Vagina (tissue), 2 donors: ENCODE data around the gene SCRN1. TPM values are rescaled to one million over a fixed set of nuclear protein-coding genes. Genes with fewer than 3 reads are reported as not detected.
"Not testable (repeated sequence)": the region's sequence is repeated elsewhere in the genome, so short reads cannot be mapped to it uniquely, and the experiment has no call there.

Source experiments
- DNase-seq, 2 donors: peaks; one replicate each; pipeline ENCODE4 v3.0.0-alpha.2; 2017; ENCODE audit errors: extremely low spot score in 2 of 2
- H3K27ac ChIP-seq: fragments of 200-600 bp; sonication (generic); one replicate; pipeline ENCODE4 v1.5.1; 2019
- H3K27me3 ChIP-seq: fragments of 200-600 bp; sonication (generic); one replicate; pipeline ENCODE4 v1.5.1; 2019
- H3K36me3 ChIP-seq, 2 donors: fragments of 200-600 bp; sonication (generic); one replicate each; pipeline ENCODE4 v1.5.1; 2017 to 2019
- H3K4me1 ChIP-seq: fragments of 200-600 bp; sonication (generic); one replicate; pipeline ENCODE4 v1.5.1; 2019
- H3K4me3 ChIP-seq, 2 donors: fragments of 200-600 bp; sonication (generic); 1 replicate in 1 of 2; 2 replicates in 1 of 2; pipeline ENCODE4 v1.5.1; 2016 to 2019
- H3K9me3 ChIP-seq: fragments of 200-600 bp; sonication (generic); one replicate; pipeline ENCODE4 v1.5.1; 2019
- CTCF ChIP-seq, 3 experiments: fragments of 450-650 bp in 2 of 3; fragments of 200-600 bp in 1 of 3; sonication (generic) in 1 of 3; IDR thresholded peaks; one replicate each; pipeline ENCODE4 v1.5.1; 2017 to 2019; ENCODE audit warnings: antibody characterized with exemption in 3 of 3, mild to moderate bottlenecking in 2 of 3, moderate library complexity in 2 of 3
- POLR2A ChIP-seq, 2 donors: fragments of 450-650 bp; IDR thresholded peaks; one replicate each; pipeline ENCODE4 v1.6.1; 2017; ENCODE audit warnings: antibody characterized with exemption in 2 of 2, mild to moderate bottlenecking in 2 of 2, moderate library complexity in 2 of 2
- POLR2AphosphoS5 ChIP-seq, 2 donors: sonication (generic); formaldehyde crosslinking; IDR thresholded peaks; one replicate each; pipeline ENCODE4 v1.9.0; 2017; ENCODE audit warnings: antibody characterized with exemption in 2 of 2, mild to moderate bottlenecking in 2 of 2, low read depth in 1 of 2; ENCODE audit not compliant: insufficient read depth in 1 of 2
- intact Hi-C: fragments of 100-400 bp; cut with DNase I; formaldehyde crosslinking; loops from one replicate; pipeline ENCODE4 v1.15.1; 2023
- total RNA-seq: library from RNA; depleted of rRNA; stranded (reverse); fragments of >200 nt; gene quantifications from one replicate; pipeline ENCODE4 v1.2.3, GENCODE V29; 2016

SCRN1 gene
- total RNA-seq, 1 donor from 2014 or later = 40.8 TPM

- no peaks in the 10 kb centered on the region for H3K9me3 ChIP-seq
- H3K36me3 ChIP-seq = no peaks in the 10 kb centered on the region
- H3K27me3 ChIP-seq = no peaks in the 10 kb centered on the region
- no peak overlapping the region for H3K4me3 ChIP-seq
- no peak for DNase-seq
- TF ChIP-seq POLR2A (IDR thresholded peaks at IDR 0.05) (no peak), CTCF (IDR thresholded peaks at IDR 0.05) (no peak), POLR2AphosphoS5 (IDR thresholded peaks at IDR 0.05; ENCODE audit: insufficient read depth in 1 of 2, low read depth in 1 of 2) (no peak)
- intact Hi-C loops = no loop called here
- H3K27ac ChIP-seq = no peak overlapping the region
- no peaks in the 10 kb centered on the region for H3K4me1 ChIP-seq
These were observed 27.6 kb downstream of the SCRN1 start for GRCh38 chr7:29962035-29962434.

GRCh38 chr7:29961611-29962010, 28.0 kb downstream of the SCRN1 start:
- H3K4me3 ChIP-seq, H3K9me3 ChIP-seq, H3K4me1 ChIP-seq, H3K36me3 ChIP-seq, H3K27ac ChIP-seq, intact Hi-C loops, H3K27me3 ChIP-seq, DNase-seq: not testable (repeated sequence)

DNA sequence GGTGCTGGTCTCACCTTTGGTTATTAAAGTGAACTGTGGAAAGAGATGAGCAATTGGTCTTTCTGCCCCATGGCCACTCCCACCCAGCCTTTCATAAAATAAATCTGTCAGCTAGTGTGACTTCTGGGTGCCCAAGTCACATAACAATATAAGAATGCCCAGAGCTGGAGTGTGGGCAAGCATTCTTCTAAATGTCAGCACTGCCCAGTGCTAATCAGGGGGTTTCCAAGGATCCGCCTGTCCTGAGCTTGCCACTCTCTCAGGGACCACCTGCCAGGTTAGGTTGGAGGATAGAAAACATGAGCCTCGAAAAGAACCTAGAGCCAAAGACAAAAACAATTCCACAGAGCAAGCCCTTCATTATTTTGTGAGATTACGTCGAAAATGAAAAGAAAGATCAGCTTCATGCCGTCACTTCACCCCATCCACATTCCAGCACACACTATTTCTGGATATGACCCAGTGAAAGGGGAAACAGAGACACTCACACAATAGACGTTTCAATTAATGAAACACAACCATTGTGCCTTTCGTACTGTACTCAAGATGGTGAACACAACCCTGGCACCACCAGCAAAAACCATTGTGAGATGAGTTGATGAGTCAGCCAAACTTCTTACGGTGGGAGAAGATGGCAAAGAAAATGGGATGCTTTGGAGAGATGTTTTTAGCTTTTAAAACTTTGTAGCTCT, 30.8 kb downstream of the SCRN1 start:
- H3K4me3 ChIP-seq = no peak overlapping the region
- H3K27ac ChIP-seq = no peak overlapping the region
- no peaks in the 10 kb centered on the region for H3K9me3 ChIP-seq
- H3K36me3 ChIP-seq = peaks cover 0 to 9% of the 10 kb centered on the region in 2 donors
- no peaks in the 10 kb centered on the region for H3K4me1 ChIP-seq
- intact Hi-C loops = no loop called here
- TF ChIP-seq POLR2AphosphoS5 (IDR thresholded peaks at IDR 0.05; ENCODE audit: insufficient read depth in 1 of 2, low read depth in 1 of 2) = no peak
- no peak for TF ChIP-seq POLR2A (IDR thresholded peaks at IDR 0.05)
- TF ChIP-seq CTCF (IDR thresholded peaks at IDR 0.05) = no peak
- no peaks in the 10 kb centered on the region for H3K27me3 ChIP-seq
- no peak for DNase-seq

GRCh38 chr7:29957521-29958310, 31.9 kb downstream of the SCRN1 start:
- intact Hi-C loops = no loop called here
- H3K9me3 ChIP-seq = no peaks in the 10 kb centered on the region
- no peak overlapping the region for H3K4me3 ChIP-seq
- H3K36me3 ChIP-seq = peaks cover 0 to 9% of the 10 kb centered on the region in 2 donors
- H3K4me1 ChIP-seq = no peaks in the 10 kb centered on the region
- DNase-seq = no peak
- H3K27ac ChIP-seq = no peak overlapping the region
- no peaks in the 10 kb centered on the region for H3K27me3 ChIP-seq
- TF ChIP-seq CTCF (IDR thresholded peaks at IDR 0.05) = no peak
- TF ChIP-seq POLR2A (IDR thresholded peaks at IDR 0.05) = no peak
- no peak for TF ChIP-seq POLR2AphosphoS5 (IDR thresholded peaks at IDR 0.05; ENCODE audit: insufficient read depth in 1 of 2, low read depth in 1 of 2)

- Histone ChIP-seq H3K27me3 (no peaks in the 10 kb centered on the region), H3K36me3 (peaks cover 0 to 22% of the 10 kb centered on the region in 2 donors), H3K27ac (no peak overlapping the region), H3K4me3 (no peak overlapping the region), H3K4me1 (no peaks in the 10 kb centered on the region), H3K9me3 (no peaks in the 10 kb centered on the region)
- intact Hi-C loops = no loop called here
- TF ChIP-seq POLR2A (IDR thresholded peaks at IDR 0.05) (no peak), CTCF (IDR thresholded peaks at IDR 0.05) (no peak), POLR2AphosphoS5 (IDR thresholded peaks at IDR 0.05; ENCODE audit: insufficient read depth in 1 of 2, low read depth in 1 of 2) (no peak)
- no peak for DNase-seq
These were observed 33.1 kb downstream of the SCRN1 start for GRCh38 chr7:29956487-29956836.
